ENCODE results near the gene LDLRAD4.
"Not testable (repeated sequence)": the region's sequence is repeated elsewhere in the genome, so short reads cannot be mapped to it uniquely, and the experiment has no call there.

The LDLRAD4 gene

GRCh38 chr18:13681701-13682100, 463.1 kb downstream of the LDLRAD4 start:
- DNase-seq (ENCODE audit: low read depth) = no peak

- DNase-seq (ENCODE audit: low read depth) = no peak
These were observed 466.0 kb downstream of the LDLRAD4 start for GRCh38 chr18:13684546-13684945.

GRCh38 chr18:13688191-13689136, 469.9 kb downstream of the LDLRAD4 start:
- no peak for DNase-seq (ENCODE audit: low read depth)

DNA sequence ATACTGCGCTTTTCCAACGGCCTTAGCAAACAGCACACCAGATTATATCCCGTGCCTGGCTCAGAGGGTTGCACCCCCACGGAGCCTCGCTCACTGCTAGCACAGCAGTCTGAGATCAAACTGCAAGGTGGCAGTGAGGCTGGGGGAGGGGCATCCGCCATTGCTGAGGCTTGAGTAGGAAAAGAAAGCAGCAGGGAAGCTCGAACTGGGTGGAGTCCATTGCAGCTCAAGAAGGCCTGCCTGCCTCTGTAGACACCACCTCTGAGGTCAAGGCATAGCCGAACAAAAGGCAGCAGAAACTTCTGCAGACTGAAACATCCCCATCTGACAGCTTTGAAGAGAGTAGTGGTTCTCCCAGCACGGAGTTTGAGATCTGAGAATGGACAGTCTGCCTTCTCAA, 471.5 kb downstream of the LDLRAD4 start:
- not testable (repeated sequence) for DNase-seq (ENCODE audit: low read depth)

- DNase-seq (ENCODE audit: low read depth) = not testable (repeated sequence)
These were observed 476.8 kb downstream of the LDLRAD4 start for GRCh38 chr18:13695337-13695736.

GRCh38 chr18:13696961-13697360, 478.4 kb downstream of the LDLRAD4 start:
- DNase-seq (ENCODE audit: low read depth) = no peak

DNA sequence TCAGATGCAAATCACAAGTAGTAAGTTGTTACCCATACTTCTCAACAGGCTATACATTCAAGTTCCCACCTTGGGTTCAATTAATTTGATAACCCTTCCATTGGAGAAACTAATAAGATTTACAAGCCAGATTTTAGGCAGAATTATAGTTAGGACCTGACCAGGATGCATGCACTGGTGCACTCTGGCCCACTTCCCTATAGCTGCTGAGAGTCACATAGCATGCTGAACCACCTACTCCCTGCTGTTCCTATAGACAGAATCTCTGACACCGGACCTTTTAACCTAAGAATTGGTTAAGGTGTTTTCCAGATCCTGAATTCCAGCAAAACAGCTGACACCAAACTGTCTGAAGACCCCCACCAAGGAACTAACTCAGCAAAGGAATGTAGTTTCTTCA, 481.6 kb downstream of the LDLRAD4 start:
- DNase-seq (ENCODE audit: low read depth) = no peak
